GM19395 (cell line): ENCODE data around the gene SH3D19.
"Not testable (repeated sequence)": the region's sequence is repeated elsewhere in the genome, so short reads cannot be mapped to it uniquely, and the experiment has no call there.

ENCODE experiments used
- ATAC-seq: cut with Tn5 transposase; IDR thresholded peaks from one replicate; pipeline ENCODE4 v1.9.1; 2021; ENCODE audit warnings: mild to moderate bottlenecking, moderate library complexity; ENCODE audit not compliant: unreplicated experiment

Gene SH3D19

DNA sequence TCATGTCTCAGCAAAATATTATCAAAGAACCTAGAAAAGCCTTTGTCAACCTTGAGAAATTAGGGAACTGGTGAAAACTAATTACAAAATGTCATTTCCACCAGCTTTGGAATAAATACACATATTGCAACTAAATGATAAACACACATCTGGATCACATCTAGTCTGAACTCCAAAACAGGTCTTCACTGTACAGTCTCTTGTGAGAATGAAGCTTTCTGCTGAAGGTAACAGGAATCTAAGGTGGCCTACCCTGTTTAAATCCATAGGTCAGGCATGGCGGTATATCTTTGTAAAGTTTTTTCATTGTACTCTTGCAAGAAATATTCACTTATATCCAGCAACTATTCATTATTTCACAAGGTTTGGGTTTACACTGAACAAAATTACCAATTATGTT is 1.7 kb downstream of the SH3D19 start:
- ATAC-seq: no peak

DNA sequence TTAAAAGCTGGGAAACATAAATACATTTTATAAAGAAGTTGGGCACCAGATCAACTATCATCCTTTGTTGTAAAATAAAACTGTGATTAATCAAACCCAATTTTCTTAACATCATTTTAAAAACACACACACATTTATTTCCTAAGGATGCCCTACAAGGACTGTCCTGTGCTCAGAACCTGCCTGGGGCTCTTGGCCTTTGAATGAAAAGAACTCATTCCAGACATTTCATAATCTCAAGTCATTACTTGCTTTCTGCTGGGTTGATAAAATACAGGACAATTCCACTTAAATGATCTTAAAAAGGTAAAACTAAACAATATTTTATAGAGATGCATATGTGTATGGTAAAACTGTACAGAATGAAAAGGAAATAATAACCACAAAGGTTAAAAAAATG is 2.8 kb downstream of the SH3D19 start:
- no peak for ATAC-seq

DNA sequence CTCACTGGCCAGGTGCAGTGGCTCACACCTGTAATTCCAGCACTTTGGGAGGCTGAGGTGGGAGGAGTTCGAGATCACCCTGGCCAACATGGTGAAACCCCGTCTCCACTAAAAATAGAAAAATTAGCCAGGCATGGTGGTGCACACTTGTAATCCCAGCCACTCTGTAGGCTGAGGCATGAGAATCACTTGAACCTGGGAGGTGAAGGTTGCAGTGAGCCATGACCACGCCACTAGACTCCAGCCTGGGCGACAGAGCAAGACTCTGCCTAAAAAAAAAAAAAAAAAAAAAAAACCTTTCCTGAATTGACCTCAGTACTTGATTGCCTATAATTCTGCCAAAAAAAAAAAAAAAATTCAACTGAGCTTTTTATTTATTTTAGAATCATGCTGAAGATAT is 3.2 kb downstream of the SH3D19 start:
- not testable (repeated sequence) for ATAC-seq

DNA sequence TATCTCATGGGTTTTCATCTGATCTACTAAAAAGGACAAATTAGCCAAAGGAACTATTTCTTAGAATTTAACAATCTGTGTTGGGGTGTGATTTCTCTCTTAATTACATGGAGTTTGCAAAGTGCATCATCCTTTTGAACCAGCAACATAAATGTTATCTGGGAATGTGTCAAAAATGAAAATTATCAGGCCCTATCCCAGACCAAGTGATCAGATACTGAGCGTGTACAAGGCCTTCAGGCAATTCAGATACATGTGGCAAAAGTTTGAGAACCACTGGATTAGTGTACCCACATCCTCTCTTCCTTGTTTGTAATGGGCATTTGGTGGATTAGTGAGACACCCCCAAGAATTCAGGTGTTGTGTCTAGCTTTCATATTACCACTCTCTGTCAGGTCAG is 3.8 kb downstream of the SH3D19 start:
- ATAC-seq: no peak

DNA sequence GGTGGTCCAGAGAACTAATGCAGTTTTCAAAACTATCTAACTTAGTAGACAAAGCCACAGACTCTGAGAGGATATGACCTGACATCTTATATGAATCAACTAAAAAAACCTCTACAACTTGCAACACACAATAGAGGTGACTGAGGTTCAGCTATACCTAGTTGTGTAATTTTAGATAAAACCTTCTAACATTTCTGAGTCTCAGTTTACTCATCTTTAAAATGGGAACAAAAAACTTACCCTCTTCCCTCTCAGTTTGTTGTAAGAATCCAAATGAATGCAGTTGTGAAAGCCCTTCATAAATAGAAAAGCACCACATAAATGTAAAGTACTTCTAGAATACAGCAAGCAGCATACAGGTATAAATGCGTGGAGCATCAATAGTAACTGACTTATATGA is 5.9 kb downstream of the SH3D19 start:
- ATAC-seq: no peak

DNA sequence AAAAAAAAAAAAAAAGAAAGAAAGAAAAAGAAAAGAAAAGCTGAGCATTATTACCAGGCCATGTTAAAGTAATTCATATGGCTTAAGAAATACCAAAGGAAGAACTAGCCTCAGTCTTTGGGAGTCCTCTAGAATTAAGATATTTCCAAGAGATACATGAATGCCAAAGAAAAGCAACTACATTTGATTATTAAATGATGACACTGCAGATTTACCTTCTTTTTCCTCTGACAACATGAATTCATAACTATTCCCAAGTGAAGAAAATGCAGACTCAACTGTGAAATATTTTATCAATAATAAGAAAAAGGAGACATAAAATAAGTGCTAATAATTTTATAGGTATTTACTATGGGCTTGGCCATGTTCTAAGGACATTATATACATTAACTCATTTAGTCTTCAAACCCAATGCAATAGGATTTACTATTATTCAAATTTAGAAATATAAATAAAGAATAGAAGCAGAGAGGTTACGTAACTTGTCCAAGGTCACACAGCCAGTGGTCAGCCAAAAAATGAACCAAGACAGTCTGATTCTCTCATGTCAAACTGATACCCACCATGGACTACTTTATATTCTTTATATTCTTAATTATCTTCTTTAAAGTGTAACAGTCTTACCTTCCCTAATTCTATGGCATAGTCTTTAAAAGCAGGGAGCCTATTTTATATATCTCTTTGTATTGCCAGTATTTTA is 6.9 kb downstream of the SH3D19 start:
- no peak for ATAC-seq

DNA sequence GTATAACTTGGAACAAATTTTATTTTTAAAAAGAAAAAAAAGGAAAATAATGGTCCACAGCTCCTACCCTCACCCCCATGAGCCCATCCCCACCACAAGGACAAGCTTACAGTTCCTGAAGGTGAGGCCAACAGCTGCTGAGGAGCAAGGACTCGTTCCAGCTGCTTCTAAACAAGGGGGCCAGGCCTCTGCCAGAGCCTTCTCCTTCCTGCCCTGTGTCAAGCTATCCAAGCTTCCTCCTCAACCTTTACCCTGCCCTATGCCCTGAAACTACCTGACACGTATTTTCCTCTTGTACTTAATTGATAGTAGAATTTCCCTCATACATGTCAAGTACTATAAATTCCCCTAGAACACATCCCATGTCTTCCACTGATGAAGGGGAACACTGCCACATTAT is 8.8 kb downstream of the SH3D19 start:
- no peak for ATAC-seq

DNA sequence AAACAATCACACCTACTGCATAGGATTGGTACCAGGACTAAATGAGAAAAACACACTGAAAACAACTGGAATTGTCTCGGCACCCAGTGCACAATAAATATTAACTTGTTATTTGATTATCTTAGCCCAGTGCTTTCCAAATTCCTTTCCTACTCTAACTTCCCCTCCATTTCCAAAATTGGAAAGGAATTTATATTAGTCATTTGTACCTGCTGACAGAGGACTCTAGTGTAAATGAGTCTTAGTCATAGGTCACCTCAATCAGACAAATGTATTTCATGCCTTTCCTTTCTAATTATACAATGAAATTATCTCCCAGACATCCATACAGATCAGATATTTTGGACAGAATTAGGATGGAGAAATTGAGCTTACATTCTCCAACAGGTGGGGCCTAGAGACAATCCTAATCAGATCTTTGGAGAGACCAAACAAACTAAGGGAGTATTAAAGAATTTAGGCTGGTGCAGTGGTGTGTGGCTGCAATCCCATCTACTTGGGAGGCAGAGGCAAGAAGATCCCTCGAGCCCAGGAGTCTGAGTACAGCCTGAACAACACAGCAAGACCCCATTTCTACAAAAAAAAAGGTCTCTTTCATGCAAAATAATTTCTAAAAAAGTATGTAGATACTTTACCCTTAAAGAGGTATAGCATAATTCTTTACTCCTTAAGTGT is 10.1 kb downstream of the SH3D19 start:
- ATAC-seq: no peak

DNA sequence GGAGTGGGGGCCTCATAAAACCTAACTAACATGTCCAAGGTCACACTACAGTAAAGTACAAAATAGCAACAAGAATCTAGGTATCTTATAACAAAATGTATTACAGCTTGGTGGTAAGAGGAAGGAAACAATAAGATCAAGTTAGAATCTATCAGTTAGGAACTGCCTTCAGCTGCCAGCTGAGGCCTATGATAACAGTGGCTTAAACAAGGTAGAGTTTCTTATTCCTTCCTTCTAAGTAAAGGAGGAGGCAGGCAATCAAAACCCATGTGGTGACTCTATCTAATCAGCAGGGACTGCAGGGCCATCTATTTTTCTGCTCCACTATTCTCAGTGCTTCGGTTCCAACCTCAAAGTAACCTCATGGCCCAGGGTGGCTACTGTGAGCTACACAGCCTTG is 10.9 kb downstream of the SH3D19 start:
- ATAC-seq: no peak

DNA sequence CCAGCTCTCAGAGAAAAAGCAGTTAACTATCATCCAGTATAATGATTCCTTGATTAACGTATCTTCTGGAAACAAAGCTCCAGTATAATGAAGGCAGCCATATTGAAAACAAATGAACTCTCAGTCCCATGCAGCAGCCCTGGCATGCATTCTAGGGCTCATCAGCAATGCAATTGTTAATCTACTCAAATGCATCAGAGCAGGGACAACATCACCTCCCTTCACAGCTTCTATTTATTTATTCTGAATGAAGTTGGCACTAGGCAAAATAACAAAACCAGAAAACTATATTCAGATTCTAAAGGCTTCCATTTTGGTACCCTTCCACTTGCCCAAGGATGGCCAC is 11.4 kb downstream of the SH3D19 start:
- no peak for ATAC-seq

DNA sequence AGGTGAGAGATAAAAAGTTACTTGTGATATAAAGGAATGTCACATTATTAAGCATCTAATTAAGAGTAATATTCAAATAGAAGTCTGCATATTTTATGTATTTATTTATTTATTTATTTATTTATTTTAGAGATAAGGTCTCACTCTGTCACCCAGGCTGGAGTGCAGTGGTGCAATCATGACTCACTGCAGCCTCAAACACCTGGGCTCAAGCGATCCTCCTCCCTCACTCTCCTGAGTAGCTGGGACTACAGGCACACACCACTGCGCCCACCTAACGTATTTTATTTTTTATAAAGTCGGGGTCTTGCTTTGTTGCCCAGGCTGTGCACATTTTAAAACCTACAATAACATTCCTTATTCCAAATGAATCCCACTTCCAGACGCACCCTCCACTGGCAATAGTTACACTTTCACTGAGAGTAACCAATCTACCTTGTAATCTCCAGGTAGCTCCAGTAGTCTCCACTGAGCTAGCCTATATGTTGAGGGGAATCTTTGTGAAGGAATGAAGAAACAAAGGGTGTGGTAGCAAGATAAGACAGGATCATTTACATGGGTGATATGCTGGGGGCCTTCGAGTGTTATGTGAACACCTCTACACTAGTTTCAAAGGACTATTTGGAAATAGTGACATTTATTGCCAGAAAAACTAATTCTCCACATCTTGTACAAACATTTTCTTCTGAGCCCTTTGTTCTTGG is 11.9 kb downstream of the SH3D19 start:
- no peak for ATAC-seq

DNA sequence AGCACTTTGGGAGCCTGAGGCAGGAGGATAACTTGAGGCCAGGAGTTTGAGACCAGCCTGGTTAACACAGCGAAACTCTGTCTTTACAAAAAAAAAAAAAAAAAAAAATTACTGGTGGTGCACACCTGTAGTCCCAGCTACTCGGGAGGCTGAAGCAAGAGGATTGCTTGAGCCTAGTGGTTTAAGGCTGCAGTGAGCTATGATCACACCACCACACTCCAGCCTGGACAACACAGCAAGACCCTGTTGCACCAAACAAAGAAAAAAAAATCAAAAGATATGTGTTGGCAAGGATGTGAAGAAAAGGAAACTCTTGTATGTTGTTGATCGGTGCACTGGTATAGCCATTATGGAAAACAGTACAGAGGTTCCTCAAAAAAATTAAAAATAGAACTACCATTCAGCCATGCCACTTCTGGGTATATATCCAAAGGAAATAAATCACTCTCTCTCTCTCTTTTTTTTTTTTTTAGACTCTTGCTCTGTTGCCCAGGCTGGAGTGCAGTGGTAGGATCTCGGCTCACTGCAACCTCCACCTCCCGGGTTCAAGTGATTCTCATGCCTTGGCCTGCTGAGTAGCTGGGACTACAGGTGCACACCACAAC is 15.2 kb downstream of the SH3D19 start:
- ATAC-seq: no peak

DNA sequence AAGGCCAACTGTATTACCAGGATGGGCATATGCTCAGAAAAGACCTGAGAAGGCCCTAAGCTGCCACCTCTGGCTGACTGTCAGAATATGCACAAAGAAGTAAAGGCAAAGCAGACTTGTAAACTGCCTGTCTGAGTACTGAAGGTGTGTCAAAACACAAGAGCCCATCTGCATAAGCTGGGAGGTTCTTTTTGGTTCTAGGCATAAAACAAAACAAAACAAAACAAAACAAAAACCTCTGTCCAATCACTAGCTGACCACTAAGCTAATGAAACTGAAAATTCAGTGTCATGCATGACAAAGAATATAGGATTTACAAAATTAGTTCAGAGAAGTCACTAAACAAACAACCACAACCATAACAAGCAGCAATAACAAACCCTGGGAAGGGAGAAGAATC is 20.6 kb downstream of the SH3D19 start:
- peak; percentile 95 for ATAC-seq

DNA sequence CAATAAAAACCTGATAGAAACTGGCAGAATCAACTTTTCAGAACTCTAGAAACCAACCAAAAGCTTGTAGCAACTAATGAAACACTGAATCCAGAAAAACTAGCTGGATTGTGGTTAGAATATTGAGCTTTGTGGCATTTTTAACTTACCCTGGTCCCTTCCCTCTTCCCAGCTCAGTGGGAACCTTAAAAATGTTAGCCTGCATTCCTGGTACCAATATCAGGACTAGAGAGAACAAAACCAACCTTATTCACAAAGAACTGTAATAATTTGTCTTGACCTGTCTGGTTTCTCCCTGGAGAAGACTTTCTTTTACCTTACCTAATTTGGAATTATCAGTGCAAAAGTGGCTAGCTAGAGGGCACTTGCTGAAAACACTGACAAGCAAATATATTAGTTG is 21.2 kb downstream of the SH3D19 start:
- no peak for ATAC-seq

DNA sequence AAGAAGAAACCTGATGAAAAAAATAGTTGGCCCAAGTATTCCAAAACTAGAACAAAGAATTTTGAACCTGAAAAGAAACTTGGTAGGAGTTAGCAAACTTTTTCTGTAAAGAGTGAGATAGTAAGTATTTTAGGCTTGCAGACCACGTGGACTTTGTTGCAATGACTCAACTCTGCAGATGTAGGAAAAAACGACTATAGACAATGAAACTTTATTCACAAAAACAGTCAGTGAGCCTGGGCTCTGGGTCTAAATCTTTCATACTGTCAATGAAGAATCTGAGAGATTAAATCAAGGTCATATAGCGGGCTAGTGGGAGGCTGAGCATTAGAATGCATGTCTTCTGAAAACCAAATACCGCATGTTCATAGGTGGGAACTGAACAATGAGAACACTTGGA is 23.0 kb downstream of the SH3D19 start:
- no peak for ATAC-seq

DNA sequence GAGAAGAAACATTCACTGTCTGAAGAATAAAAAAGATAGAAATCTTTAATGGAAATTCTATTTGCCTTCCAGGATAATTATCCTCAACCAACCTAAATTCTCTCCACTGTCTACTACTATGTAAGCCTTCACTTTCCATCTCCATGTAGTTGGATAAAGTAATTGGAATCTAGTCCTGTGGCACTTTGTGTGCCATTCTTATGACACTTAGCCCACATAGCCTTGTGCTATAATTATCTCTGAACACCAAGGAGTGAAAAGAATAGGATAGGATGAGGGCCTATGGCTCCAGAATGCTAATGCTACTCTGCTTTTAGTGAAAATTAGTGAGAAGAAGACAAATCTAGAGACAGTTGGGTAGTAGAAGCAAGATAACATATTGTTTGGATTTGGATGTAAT is 28.2 kb downstream of the SH3D19 start:
- ATAC-seq: no peak

DNA sequence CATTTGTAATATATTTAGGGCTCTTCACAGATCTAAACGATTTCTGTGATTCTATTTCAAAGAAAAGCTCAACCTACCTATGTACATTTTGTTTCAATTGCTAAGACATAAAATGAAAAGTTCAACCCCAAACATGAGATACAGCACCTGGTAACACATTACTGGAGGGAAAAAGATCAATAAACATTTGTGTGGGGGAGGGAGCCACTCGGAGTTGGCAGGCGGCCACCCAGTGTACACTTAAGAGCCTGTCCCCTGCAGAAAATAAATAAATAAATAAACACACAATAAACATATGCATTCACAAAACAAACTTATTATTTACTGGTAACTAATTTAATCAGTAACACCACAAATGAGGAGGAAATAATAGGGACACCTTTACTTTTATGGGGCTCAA is 29.2 kb downstream of the SH3D19 start:
- no peak for ATAC-seq

DNA sequence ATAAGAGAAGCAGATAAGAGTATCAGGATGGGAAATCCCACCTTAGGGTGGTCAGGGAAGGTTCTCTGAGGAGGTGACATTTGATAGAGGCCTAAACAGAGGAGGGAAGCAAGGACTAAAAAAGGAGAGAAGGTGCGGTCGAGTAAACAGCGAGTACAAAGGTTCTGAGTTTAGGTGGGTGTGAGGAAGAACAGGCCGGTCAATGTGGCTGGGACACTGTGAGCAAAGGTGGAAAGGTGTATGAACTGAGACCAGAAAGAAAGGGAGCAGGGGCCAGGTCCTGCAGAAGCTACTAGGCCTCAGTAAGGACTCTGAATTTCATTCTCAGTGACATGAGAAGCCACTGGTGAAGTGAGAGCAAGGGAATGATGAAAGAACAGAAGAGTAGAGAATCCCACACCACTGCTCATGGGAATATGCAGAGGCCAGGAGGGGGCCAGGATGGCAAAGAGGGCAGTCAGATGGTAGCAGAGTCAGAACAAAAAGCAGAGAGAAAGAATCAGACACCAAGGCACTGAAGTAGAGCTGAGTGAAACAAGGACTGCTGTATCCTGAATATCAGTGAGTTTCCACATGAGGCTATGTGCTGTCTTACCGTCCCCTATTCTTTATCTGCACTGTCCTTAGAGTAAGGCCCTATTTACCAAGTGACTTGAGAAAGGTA is 30.4 kb downstream of the SH3D19 start:
- ATAC-seq: no peak

DNA sequence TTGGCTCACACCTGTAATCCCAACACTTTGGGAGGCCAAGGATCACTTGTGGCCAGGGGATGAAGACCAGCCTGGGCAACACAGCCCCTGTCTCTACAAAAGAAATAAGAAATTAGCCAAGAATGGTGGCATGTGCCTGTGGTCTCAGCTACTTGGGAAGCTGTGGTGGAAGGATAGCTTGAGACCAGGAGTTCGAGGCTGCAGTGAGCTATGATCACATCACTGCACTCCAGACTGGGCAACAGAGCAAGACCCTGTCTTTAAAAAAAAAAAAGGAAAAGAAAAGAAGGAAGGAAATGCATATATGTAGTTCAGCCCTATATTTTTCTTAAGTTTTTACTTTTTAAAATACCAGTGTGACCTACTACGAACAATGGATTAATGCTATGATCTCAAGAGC is 33.4 kb downstream of the SH3D19 start:
- ATAC-seq: no peak

DNA sequence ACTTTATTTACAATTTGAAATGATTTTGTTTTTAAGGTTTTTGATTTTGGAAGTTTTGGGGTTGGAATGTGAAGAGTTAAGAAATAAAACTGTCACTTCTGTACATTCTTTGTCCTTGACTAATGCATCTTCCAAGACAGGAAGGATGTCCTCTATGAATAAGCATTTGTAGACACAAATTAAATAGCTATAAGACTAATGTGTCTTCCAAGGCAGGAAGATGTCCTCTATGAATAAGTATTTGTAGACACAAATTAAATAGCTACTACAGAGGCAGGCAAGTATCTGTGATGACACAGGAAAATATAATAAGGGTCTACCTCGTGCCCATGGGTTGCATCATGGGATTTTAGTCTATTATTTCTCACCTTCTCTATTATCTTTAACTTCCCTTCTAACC is 33.9 kb downstream of the SH3D19 start:
- no peak for ATAC-seq

DNA sequence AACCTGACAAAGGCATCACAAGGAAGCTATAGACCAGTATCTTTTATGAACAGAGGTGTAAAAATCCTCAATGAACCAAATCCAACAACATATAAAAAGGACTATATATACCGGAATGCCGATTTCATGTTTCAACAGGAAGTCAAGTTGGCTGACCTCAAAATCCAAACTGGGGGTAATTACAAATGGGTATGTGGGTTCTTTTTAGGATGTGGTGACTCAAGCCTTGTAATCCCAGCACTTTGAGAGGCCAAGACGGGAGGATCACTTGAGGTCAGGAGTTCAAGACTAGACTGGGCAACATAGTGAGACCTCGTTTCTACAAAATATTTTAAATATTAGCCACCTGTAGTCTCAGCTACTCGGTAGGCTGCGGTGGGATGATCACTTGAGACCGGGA is 38.0 kb downstream of the SH3D19 start:
- no peak for ATAC-seq
